Measurements from ENCODE around the gene IFNAR2.
"Not testable (repeated sequence)": the region's sequence is repeated elsewhere in the genome, so short reads cannot be mapped to it uniquely, and the experiment has no call there.

IFNAR2 gene

DNA sequence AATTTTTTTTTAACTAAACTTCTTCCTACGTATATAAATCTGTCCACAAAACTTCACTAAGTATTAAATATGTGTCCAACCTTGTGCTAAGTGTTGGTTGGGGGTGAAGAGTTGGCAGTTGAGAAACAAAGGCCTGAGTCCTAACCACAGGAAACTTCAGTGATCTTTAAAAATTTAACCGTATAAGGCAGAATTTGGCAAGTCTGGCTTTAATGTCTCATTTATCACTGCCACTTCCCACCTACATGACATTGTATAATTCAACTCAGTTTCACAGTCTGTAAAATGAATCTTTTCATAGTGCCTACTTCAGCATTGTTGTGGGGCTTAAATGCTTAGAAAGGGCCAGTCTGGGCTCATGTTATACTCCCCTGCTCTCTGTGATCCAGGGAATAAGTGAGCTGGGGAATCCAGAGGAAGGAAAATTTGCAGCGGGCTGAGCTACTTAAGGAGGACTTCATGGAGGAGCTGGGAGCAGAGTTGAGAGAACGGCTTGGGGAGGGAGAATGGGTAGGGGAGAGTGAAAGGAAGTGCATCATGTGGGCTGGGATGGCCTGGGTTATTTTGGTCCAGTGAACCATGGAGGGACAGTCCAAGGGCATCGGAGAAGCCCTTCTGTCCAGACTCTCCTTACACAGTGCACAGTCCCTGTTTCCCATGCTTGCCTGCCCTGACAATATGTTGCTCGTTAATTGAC is 14.5 kb downstream of the IFNAR2 start:
- no peak for DNase-seq (ENCODE audit: low read depth in 2 of 2)

DNA sequence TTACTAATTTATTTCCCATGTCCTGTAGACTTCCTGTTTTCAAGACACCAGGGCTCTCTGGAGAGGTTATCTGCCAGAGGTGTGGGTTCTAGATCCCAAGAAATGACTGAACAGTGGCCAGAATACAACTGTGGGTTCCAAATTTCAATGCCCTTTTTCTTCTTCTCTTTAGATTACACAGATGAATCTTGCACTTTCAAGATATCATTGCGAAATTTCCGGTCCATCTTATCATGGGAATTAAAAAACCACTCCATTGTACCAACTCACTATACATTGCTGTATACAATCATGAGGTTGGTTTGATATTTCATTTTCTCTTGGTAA is 15.0 kb downstream of the IFNAR2 start:
- no peak for DNase-seq (ENCODE audit: low read depth in 2 of 2)

GRCh38 chr21:33245289-33245918 is 15.7 kb downstream of the IFNAR2 start:
- DNase-seq (ENCODE audit: low read depth in 2 of 2) = no peak

DNA sequence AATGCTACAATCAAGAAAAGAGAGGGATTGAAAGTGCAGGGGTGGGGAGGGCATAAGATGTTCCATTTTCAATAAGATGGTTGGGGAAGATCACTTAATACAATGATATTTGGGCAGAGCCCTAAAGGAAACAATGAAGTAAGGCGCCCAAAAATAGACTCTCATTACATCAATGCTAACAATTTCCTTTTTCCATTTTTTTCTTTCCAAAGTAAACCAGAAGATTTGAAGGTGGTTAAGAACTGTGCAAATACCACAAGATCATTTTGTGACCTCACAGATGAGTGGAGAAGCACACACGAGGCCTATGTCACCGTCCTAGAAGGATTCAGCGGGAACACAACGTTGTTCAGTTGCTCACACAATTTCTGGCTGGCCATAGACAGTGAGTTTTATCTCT is 16.8 kb downstream of the IFNAR2 start:
- no peak for DNase-seq (ENCODE audit: low read depth in 2 of 2)

- DNase-seq (ENCODE audit: low read depth in 2 of 2) = no peak
Measured at GRCh38 chr21:33246963-33247362, 17.2 kb downstream of the IFNAR2 start.

DNA sequence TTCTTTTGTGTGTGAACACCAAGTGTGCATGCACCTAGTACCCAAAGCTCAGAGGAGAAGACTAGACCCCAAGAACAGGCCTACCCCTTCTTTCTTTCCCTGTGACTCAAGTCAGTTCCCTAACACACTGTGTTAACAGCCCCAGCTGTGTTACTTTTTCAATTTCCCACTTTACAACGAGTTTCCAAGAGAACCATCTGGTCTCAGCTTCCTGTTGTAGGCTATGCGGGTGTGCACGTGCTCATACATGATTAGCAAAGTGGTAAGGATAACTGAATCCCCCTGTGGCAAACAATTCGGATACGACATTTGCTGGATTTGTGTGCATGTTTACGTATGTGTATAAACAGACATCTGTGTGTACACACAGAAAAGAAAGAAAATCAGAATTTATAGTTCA is 17.9 kb downstream of the IFNAR2 start:
- DNase-seq (ENCODE audit: low read depth in 2 of 2) = no peak

DNA sequence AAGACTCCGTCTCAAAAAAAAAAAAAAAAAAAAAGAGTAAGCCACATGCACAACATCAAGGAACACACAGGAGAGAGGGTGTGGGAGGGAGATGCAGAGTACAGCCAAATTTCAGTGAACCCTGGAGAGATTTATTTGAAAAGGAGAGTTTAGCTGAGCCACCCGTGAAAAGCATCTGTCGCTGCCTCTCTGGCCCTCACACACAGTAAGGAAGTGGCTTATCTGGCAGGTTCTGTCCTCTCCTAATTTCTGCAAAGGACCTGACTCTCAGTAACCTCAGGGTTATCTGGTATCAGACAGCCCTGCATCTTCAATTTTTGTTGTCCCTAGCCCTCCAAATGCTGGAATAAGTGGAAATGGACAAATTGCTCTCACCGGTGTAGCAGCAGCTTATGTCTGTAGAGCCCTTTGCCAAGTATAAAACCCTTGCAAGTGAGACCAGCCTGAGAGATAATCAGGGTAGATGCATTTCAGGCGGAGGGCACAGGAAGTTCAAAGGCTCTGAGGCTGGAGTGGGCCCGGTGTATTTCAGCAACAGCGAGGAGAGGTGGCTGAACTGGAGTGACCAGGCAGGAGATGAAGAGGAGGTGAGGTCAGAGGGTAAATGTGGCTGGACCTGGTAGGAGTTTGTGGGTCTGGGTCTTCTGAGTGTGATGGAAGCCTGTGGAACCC is 19.7 kb downstream of the IFNAR2 start:
- DNase-seq (ENCODE audit: low read depth in 2 of 2) = no peak

GRCh38 chr21:33251119-33251518 is 21.4 kb downstream of the IFNAR2 start:
- no peak for DNase-seq (ENCODE audit: low read depth in 2 of 2)

DNA sequence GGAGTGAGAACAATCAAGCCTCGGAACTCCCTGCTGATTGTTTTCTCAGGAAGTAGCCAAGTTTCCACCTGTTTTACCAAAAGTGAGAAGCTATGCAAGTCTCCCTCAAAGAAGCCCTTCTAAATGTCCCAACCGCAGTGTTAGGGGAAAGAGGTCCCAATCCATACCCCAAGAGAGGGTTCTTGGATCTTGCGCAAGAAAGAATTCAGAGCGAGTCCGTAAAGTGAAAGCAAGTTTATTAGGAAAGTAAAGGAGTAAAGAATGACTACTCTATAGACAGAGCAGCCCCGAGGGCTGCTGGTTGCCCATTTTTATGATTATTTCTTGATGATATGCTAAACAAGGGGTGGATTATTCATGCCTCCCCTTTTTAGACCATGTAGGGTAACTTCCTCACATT is 23.6 kb downstream of the IFNAR2 start:
- not testable (repeated sequence) for DNase-seq (ENCODE audit: low read depth in 2 of 2)

DNA sequence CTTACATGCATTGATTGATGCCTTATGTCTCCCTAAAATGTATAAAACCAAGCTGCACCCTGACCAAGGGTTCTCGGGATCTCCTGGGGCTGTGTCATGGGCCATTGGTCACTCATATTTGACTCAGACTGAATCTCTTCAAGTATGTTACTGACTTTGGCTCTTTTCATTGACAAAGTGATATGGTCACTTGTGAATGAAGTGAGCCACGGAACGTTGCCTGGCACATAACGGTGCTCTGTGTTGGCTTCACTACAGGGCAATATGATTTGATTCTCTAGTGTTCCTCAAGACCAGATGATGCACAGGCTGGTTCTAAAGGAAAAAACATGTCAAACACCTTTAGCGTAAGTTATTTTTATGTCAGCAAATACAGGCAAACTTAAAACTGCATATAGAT is 25.0 kb downstream of the IFNAR2 start:
- no peak for DNase-seq (ENCODE audit: low read depth in 2 of 2)

GRCh38 chr21:33255404-33255803 is 25.7 kb downstream of the IFNAR2 start:
- DNase-seq (ENCODE audit: low read depth in 2 of 2) = no peak

- no peak for DNase-seq (ENCODE audit: low read depth in 2 of 2)
Measured at GRCh38 chr21:33256019-33256418, 26.3 kb downstream of the IFNAR2 start.

GRCh38 chr21:33257094-33257803 is 27.5 kb downstream of the IFNAR2 start:
- no peak for DNase-seq (ENCODE audit: low read depth in 2 of 2)

GRCh38 chr21:33258475-33258874 is 28.7 kb downstream of the IFNAR2 start:
- DNase-seq (ENCODE audit: low read depth in 2 of 2) = no peak

- DNase-seq (ENCODE audit: low read depth in 2 of 2) = no peak
Measured at GRCh38 chr21:33259428-33259827, 29.7 kb downstream of the IFNAR2 start.

GRCh38 chr21:33259995-33260394 is 30.3 kb downstream of the IFNAR2 start:
- DNase-seq (ENCODE audit: low read depth in 2 of 2) = no peak

DNA sequence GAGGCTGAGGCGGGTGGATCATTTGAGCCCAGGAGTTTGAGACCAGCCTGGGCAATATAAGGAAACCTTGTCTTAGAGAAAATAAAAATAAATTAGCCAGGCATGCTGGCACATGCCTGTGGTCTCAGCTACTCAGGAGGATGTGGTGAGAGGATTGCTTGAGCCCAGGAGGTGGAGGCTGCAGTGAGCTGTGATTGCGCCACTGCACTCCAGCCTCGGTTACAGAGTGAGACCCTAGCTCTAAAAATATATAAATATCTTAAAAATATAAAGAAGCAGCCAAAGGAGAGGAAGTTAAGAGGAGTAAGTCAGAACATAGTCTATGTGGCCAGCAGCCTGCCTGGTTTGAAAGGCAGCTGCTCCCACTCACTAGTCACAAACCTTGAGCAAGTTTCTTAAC is 31.9 kb downstream of the IFNAR2 start:
- no peak for DNase-seq (ENCODE audit: low read depth in 2 of 2)

GRCh38 chr21:33262921-33263320 is 33.2 kb downstream of the IFNAR2 start:
- DNase-seq (ENCODE audit: low read depth in 2 of 2) = no peak

- no peak for DNase-seq (ENCODE audit: low read depth in 2 of 2)
Measured at GRCh38 chr21:33264561-33264960, 34.8 kb downstream of the IFNAR2 start.

- DNase-seq (ENCODE audit: low read depth in 2 of 2) = no peak
Measured at GRCh38 chr21:33265664-33266049, 35.9 kb downstream of the IFNAR2 start.

- peak; percentile 60 to 68 for DNase-seq (ENCODE audit: low read depth in 2 of 2)
Measured at GRCh38 chr21:33266050-33266788, 36.5 kb downstream of the IFNAR2 start, which contains the start of gene IL10RB. Gene IL10RB (plus strand): TSS chr21:33266367. CDS start chr21:33266466, 99 bp downstream.

DNA sequence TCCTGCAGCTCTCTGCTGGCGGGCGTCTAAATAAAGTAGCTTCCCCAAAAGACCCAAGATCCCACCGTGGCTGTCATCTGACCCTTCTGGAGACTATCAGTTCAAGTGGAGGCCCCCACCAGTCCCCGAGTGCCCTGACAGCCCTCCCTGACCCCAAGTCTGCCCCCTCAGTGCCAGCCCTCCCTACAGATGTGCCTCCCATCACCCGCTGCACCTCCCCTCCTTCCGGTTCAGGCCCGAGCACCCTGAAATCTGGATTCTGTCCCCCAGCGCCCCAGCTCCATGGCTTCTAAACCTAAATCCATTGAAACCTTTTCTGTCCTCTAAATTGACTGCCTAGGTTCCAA is 37.0 kb downstream of the IFNAR2 start:
- DNase-seq (ENCODE audit: low read depth in 2 of 2) = peak in 1 of 2 donors; percentile 13

Data from stimulated activated CD8-positive, alpha-beta memory T cell treated with anti-CD3 and anti-CD28 coated beads, Interleukin-15, amount 100 ng/mL, for 48 hours (primary cell).